H4 (cell line): ENCODE results near the gene TAF3. TPM values are rescaled to one million over a fixed set of nuclear protein-coding genes. Genes with fewer than 3 reads are reported as not detected.
A peak's percentile ranks its signal among the peaks of the same experiment; 100 is the strongest.

Experiments used
- DNase-seq: peaks from one replicate; pipeline ENCODE4 v3.0.0-alpha.2; 2015; ENCODE audit warnings: low spot score
- total RNA-seq: library from RNA; depleted of rRNA; stranded (reverse); fragments of >200 nt; shearing (Covaris generic); gene quantifications from 2 replicates; pipeline ENCODE4 v1.2.3, GENCODE V29; 2014

The TAF3 gene
- total RNA-seq, 1 experiment from 2014 or later: 2.0 TPM

DNA sequence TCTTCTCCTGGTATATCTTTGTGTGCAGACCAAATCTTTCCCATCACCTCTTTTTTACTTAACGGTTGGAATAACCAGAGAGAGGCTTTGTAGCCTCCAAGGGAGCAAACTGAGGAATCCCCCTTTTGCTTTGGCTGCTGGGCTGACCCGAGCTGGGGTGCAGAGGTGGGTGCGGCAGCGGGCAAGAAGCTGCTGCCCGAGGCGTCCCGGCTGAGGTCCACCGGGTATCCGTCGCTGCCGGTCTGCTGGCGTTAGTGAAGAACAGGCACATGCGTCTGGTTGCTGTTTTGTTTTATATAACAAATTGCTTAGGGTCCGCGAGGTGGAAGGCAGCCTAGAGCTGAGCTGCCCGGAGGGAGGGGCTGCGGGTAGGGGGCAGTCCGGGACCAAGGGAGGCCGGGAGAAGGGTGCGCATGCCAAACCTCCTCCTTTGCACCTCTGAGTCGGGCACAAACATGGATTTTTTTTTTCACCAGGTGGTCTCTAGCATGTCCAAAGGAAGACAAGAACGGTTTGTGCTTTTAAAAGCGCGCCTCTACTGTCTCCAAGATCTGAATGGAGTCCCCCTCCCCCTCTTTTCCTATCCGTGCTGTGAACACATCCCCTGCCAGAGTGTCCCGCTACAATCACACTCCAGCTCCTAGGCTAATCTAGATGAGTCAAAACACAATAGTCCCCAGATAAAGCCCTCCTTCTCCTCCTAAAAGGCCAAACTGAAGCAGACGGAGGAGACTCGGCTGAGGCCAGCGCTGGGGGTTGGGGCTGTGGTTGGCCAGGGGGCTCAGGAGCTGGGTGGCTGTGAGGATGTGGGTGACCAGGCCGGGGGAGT is 229.4 kb downstream of the TAF3 start:
- no peak for DNase-seq

DNA sequence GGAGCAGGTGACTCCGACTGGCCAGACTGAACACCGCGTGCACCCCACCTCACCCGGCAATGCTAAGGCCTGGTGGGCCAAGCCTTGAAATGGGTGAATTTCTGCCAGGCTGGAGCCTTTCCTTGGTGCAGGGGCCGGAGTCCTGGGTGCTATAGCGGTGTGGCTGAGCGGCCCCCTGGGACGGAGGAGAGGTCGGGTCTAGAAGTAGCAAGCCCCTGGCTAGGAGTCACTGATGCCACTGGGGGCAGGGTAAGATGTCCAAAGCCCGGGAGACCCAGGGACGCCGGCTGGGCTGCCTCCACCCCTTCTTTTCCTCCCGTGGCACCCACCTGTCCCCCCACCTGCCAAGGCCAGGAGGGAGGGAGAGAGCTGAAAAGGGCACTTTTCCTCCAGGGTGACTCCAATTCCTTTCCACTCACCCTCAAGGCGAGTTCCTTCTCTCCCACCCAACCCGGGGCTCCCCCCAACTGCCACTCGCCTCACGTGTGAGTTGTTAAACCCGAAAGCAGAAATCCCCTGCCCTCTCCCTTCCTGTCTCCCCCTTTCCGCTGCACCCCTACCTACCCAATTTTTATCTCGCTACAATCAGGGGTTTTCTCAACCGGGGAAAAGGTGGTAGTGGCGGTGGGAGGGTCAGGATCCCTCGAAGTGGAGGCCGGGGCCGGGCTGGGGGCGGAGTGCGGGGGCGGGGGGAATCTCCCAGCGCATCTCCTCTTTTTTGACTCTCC is 230.1 kb downstream of the TAF3 start:
- no peak for DNase-seq

DNA sequence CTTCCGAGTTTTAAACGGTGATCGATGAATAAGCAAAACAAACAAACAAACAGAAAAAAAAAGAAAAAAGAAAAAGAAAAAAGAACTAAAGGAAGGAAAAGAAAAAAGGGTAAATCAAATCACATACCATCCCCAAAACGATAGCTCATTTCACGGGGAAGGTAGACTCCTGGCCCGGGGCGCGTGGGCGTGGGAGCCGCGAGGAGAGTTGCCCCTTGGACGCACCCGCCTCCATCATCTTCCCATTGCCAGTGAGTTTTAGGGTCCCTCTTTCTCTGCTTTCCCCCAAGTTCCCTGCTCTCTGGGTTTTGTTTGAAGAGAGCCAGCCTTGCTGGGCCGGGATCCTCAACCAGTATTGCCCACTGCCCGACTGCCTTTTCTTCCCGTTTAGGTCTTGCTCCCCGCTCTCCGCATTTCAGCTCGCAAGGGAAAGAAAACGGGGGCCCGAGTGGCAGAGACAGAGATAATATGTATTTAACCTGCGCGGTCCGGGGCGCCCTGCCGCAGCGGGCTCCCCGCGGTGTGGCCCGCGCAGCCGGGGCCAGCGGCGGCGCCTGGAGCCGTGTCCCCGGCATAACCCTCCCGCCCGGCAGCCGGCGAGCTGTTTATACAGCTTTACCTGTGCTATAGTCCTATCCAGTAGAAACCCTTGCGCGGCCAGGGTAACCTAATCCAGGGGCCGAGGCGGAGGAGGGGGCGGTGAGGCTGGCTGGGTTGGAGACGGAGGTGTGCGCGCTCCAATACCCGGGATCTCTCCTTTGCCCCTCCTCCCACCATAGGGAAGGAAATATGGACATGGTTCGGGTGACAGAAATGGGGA is 230.9 kb downstream of the TAF3 start:
- DNase-seq: no peak

DNA sequence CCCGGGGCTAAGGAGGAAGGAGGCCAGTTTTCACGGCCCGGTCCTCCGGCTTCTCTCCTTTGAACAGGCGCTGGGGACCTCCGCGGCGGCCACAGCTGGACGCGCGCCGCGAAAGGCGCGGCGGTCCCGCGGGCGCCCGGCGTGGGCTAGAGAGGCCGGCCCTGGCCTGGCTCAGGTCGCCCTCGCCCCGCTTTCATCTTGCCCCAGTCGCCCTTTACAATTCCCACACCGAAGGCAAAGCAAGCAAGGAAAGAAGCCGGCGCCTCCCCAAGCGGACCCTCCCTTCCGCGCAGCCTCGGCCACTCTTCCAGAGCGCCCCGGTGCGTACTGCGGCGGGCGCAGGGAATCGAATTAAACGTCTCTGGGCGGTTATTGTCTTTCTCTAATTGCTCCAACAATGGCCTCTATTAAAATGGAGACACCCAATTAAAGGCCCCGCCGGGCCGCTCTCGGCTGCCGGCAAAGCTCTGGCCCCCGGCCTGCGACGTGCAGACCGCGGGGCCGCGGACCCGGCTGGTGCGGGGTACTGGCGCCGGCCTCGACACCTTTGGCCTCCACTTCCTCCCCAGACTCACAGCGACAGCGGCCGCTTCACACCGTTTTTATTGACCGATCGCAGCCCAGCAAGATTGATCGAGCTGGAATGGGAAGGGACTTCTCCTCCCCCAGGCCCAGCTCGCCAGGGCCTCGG is 231.7 kb downstream of the TAF3 start:
- no peak for DNase-seq

DNA sequence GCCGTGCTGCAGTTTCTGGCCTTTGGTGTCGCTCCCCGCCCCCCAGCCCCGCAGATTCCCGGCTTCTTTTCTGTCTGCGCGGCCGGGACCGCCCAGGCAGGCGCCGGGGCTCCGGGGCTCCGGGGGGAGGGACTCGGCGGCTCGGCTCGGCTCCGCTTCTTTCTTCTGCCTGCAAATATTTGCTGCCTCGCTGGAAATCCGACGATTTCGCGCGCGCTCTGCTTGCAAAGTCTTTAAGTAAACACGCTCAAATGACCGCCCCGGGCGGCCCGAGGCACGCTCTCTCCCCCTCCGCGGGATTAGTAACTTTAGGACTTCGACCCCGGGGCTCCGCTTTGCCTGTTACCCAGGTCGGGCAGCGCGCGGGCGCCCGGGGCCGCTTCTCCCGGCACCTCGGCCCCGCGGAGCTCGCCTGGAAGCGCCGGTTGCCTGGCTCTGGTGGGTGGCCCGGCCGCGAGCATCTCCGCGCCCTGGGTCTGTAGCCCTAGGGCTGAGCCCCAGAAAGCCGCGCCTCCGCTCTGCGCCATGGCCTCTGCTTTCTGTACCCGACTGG is 232.3 kb downstream of the TAF3 start:
- DNase-seq: no peak

DNA sequence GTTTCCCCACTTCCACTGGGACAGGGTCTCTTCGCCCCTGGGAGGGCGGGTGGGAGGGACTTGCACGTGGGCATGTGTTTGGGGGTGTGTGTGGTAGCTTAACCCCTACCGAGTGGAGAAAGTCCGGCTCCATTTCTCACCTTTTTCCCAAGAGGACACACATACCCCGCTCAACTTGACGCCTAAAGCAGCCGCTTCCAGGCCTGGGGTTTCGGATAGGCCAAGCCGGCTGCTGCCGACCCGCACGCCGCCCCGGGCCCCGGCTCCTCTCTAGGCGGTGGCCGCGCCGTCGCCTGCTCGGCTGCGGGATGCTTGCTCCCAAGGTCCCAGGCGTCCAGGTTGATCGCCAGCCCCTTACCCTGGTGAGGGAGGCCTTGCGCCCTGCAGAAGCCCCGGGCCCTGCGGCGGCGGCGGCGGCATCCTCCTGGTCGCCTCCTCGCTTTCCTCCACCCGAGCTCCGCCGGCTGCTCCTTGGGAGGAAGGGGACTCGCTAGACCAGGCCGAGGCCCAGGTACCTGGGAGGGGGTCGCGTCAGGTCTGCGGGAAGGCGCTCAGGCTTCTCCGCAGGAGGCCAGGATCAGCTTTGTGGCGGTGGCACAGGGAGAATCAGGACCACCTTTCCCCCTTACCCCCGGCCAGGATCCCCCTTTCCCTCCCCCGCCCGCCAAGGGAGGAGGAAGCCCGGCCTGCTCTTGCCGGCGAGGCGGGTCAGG is 233.0 kb downstream of the TAF3 start:
- no peak for DNase-seq

DNA sequence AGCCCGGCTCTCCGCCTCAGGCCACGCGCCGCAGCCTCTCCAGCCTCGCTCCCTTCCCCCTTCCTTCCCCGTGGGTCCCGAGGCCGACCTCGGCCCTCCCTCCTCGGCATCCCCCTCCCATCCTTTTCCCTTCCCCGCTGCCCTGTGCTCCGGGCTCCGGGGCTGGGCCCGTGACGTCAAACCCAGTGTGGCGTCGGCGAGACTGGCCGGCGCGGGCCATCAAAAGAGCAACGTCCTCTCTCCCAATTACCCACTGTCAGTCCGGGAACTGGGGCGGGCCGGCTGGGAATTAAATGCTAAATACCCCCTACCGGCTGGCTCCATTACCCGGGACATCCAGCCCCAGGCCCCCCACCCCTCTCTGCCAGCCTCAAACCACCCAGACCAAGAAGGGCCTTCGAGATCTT is 233.5 kb downstream of the TAF3 start:
- no peak for DNase-seq

DNA sequence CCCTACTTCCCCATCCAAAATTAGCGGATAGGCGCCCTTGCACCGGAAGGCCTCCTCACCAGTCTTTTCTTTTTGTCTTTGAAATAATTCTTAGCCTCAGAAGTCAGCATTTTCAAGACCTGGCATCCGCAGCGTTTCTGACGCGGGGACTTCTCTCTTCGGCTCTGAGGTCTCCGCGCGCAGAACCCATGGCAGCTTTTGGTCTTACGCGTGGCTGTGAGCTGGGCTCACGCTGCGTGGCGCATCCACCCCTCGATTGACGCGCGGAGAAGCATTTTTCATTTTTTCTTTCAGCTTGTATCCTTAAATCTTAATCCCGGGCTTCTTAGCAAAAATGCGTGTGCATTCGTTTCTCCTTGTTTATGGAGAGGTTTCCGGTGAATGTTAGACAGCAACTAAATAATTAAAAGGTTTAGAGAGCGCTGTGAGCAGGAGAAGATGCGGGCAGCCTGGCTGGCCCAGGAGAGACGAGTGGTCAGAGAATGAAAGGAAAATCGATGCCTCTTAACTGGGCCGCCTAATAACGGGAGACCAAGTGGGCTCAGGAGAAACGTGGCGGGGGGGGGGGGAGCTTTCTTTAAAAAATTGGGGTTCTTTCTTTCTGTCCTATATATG is 234.1 kb downstream of the TAF3 start:
- no peak for DNase-seq

DNA sequence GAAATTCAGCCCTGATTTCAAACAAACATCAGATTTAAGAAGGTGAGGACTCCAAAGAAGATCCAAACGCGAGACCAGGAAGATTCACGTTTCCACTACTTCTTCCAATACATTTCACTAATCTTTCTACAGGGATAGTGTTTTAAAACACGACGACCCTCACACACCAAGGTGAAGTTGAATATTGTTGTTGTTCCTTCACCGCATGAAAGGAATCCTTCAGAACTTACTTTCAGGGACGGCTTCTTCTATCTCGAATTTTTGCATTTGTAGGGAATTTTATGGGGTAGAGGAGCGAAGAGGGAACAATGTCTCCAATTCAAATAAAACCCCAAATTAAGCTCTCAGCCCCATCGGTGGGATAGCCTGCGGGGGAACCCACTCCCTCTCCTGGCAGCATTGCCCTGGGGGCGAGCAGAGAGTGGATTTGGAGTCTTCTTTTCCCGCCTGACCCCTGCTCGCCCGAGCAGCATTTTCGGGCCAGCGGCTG is 234.7 kb downstream of the TAF3 start:
- no peak for DNase-seq

DNA sequence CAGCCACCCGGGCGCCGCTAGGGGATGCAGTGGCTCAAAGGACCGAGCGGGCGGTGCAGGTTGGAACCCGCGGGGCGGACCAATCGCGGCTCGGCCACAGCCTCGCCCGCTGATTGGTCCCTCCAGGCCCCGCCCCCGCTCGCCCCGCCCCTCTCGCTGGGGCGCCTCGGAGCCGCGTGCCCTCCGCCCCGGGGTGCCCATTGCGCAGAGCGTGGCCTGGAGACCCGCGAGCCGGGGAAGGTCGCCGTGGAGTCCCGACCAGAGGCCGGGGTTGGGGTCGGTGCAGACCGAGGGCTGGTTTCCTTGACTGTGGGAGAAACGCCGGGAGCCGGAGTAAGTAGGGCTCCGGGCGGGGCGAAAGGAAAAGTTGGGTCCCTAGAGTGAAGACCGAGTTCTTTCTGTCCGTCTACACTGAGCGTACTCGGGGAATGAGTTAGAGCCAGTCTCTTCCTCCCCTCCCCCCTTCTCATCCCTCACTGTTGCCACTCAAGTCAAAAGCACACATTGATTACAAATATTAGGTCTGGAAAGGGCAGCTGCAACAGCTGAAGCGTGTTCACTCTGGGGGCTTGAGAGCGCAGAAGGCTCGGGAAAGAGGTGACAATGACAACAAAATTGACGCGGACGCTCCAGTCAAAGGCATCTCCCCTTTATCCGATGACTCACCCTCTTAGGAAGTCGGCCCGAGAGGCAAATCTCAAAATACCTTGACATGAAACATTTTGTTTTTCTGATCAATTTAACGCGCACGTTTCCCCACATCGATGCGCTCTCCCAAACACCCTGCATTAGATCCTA is 235.3 kb downstream of the TAF3 start:
- DNase-seq: peak; percentile 62

DNA sequence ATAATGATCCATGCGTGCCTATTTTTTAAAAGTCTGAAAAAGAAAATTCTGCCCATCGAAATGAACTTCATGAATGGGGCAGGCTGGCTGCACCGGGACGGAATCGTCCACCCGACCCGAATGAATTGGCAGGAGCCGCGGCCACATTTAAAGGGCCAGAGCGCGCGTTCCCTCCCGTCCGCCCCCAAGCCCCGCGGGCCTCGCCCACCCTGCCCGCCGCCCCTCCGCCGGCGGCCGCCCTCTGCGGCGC is 235.9 kb downstream of the TAF3 start:
- no peak for DNase-seq

DNA sequence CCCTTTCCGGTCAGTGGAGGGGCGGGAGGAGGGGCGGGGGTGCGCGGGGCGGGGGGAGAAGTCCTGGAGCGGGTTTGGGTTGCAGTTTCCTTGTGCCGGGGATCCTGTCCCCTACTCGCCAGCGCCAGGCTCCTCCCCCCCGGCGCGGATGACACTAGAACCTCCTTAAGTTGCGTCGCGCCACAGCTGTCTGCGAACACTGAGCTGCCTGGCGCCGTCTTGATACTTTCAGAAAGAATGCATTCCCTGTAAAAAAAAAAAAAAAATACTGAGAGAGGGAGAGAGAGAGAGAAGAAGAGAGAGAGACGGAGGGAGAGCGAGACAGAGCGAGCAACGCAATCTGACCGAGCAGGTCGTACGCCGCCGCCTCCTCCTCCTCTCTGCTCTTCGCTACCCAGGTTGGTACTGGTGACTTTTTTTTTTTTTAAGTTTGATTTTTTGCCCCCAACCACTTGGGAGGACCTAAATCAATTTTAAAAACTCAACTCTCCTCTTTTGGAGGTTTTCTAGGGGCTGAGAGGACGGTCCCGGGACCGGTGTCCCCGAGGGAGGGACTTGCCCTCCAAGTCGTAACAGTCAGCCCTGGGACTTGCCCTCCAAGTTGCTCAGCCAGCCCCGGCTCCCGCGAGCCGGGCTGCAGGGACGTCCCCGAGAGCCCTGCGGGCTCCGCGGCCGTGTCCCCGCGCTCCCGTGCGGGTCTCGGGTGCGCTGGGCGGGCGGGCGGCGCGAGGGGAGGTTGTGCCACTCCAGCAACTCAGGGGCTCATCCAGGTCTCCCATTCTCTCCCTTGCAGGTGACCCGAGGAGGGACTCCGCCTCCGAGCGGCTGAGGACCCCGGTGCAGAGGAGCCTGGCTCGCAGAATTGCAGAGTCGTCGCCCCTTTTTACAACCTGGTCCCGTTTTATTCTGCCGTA is 236.4 kb downstream of the TAF3 start, which contains the start of gene GATA3:
Gene GATA3, plus strand, starts transcription at position 195 of the 914 bp plus-strand sequence. CDS start 968 bp downstream, outside the sequence.
- DNase-seq: peak; percentile 55

DNA sequence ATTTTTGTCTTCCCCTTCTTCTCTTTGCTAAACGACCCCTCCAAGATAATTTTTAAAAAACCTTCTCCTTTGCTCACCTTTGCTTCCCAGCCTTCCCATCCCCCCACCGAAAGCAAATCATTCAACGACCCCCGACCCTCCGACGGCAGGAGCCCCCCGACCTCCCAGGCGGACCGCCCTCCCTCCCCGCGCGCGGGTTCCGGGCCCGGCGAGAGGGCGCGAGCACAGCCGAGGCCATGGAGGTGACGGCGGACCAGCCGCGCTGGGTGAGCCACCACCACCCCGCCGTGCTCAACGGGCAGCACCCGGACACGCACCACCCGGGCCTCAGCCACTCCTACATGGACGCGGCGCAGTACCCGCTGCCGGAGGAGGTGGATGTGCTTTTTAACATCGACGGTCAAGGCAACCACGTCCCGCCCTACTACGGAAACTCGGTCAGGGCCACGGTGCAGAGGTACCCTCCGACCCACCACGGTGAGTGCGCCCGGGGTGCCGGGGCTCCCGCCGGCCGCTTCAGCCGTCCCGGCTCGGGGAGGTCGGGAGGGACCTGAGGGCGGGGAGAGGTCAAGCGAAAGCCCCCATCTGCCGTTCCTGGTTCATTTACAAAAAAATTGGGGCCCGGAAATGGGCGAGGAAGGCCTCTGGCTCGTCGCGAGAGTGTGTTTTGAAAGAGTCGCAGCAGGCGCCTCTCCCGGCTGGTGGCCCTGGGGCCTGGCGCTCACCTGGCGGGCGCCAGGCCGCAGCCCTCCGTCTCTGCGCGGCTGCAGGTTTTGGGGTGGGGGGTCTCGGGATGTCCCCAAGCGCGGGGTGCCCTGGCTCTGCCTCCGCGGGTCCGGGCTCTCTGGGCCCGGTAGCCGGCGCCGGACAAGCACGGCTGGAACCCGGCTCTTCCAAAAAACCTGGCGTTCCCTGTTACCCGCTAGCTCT is 237.4 kb downstream of the TAF3 start:
- DNase-seq: no peak

DNA sequence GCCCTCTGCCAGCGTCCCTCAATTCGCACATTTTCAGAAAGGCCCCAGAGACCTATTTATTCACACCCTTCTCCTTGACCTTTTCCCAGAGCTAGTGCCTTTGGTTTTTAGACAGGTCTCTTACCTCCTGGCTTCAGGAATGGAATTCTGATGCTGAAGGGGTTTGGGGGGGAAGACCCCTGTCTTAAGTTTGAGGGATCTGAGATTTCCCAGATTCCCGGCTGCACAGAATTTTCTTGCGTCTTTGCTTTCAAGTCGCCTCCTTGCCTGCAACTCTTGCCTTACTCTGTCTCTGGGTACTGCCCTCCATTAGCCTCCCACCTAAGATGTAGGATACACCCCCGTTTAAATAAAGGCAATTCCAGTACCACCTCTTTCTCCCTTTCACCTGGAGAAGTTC is 238.1 kb downstream of the TAF3 start:
- no peak for DNase-seq

DNA sequence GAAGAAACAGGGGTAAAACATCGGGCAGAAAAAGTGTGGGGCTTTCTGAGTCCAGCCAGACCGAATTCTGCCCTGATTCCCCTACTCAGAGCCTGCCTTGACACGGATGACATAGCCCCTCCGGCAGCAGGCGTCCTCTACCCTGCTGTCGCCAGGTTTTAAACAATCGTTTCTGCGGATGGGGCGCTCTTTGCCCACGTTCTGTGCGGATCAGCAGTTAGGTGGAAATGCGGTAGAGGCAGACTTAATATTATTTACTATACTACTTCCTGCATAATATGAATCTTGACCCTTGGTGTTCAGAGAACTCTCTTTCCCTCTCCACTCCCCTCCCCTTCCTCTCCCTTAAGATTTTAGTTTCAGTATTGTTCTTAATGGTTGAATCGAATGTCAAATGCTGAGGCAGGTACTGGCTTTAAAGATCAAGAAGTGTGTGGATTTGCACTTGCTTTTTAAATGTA is 238.6 kb downstream of the TAF3 start:
- no peak for DNase-seq

DNA sequence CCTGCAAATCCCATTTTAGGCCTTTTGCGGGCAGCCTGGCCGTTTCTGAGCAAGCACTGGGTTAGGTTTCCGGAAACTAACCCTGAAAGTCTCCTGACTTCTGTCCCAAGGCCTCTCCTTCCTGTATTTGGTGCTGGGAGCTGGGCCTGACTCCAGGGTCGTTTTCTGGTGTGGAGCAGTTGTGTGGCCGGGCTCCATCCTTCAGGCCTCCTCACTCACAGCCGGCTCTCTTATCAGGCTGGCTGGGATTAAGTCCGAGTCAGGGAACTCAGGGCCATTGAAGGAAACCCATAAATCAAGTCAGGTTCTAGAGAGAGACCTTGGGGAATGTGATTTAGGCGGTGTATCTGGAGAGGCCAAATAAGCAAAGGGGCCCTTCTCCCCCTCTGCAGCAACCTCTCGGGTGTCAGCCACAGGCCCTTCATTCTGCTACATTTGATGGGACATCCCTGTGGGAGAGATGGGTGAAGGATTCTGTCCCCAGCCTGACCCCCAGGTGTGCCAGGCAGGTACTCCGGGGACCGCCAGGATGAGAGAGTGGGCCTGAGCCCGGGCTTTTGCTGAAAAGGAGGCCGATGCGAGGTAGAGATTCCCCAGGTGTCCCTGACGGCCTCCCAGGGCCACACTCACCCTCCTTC is 239.4 kb downstream of the TAF3 start:
- no peak for DNase-seq
